Neural cell (in vitro differentiated cells): ENCODE measurements around the gene NELL1. TPM values are rescaled to one million over a fixed set of nuclear protein-coding genes. Genes with fewer than 3 reads are reported as not detected.

Experiments used
- H2AFZ ChIP-seq: fragments of 200-600, 300-800 bp; sonication (generic), shearing (Covaris generic); 2 replicates; pipeline ENCODE4 v1.6.0; 2014; ENCODE audit warnings: low read depth, mild to moderate bottlenecking, antibody characterized with exemption, low read length, moderate library complexity
- H3F3A ChIP-seq: fragments of 200-600 bp; shearing (Covaris generic); 2 replicates; pipeline ENCODE4 v1.6.1; 2016; ENCODE audit warnings: mild to moderate bottlenecking, moderate library complexity, mixed read lengths, antibody characterized with exemption, low read length; ENCODE audit not compliant: insufficient read depth, poor library complexity, severe bottlenecking
- H3K27ac ChIP-seq: fragments of 200-600, 300-800 bp; sonication (generic), shearing (Covaris generic); 2 replicates; pipeline ENCODE4 v1.5.1; 2014; ENCODE audit warnings: mild to moderate bottlenecking, low read length, moderate library complexity
- H3K27me3 ChIP-seq: fragments of 300-800, 200-600 bp; sonication (generic), shearing (Covaris generic); 2 replicates; pipeline ENCODE4 v1.6.0; 2014; ENCODE audit warnings: mild to moderate bottlenecking, low read depth, low read length, moderate library complexity; ENCODE audit not compliant: insufficient read depth
- H3K36me3 ChIP-seq: fragments of 300-800, 200-600 bp; sonication (generic), shearing (Covaris generic); 2 replicates; pipeline ENCODE4 v1.5.1; 2014; ENCODE audit warnings: mild to moderate bottlenecking, antibody characterized with exemption, low read length, moderate library complexity; ENCODE audit not compliant: insufficient read depth
- H3K4me2 ChIP-seq: fragments of 300-800, 200-600 bp; sonication (generic), shearing (Covaris generic); 2 replicates; pipeline ENCODE4 v1.6.0; 2014; ENCODE audit warnings: mild to moderate bottlenecking, low read length
- H3K4me3 ChIP-seq: fragments of 300-800, 200-600 bp; sonication (generic), shearing (Covaris generic); 2 replicates; pipeline ENCODE4 v1.5.1; 2014; ENCODE audit warnings: mild to moderate bottlenecking, low read length, moderate library complexity
- H3K79me2 ChIP-seq: fragments of 200-600 bp; shearing (Covaris generic); replicated peaks from 2 replicates; pipeline ENCODE4 v1.6.0; 2014; ENCODE audit warnings: mild to moderate bottlenecking, low read length, moderate library complexity; ENCODE audit not compliant: insufficient read depth
- H3K9ac ChIP-seq: fragments of 300-800, 200-600 bp; sonication (generic), shearing (Covaris generic); 2 replicates; pipeline ENCODE4 v1.6.1; 2016; ENCODE audit warnings: mild to moderate bottlenecking, low read length, mixed read lengths
- H3K9me2 ChIP-seq: fragments of 200-600 bp; shearing (Covaris generic); 2 replicates; pipeline ENCODE4 v1.6.1; 2016; ENCODE audit warnings: mild to moderate bottlenecking, low read length, mixed read lengths; ENCODE audit not compliant: insufficient read depth
- H3K9me3 ChIP-seq: fragments of 200-600, 300-800 bp; sonication (generic), shearing (Covaris generic); 2 replicates; pipeline ENCODE4 v1.6.1; 2016; ENCODE audit warnings: mild to moderate bottlenecking, mixed run types, low read length, moderate library complexity, mixed read lengths
- H4K20me1 ChIP-seq: fragments of 200-600 bp; shearing (Covaris generic); 2 replicates; pipeline ENCODE4 v1.6.1; 2016; ENCODE audit warnings: mild to moderate bottlenecking, mixed run types; ENCODE audit not compliant: insufficient read depth
- CTCF ChIP-seq: fragments of 450-650 bp; IDR thresholded peaks from 2 replicates; pipeline ENCODE4 v1.5.1; 2014; ENCODE audit warnings: antibody characterized with exemption, mild to moderate bottlenecking, moderate library complexity; ENCODE audit not compliant: poor library complexity, severe bottlenecking
- EP300 ChIP-seq: fragments of 450-650 bp; conservative IDR thresholded peaks from 2 replicates; pipeline ENCODE4 v1.6.1; 2014; ENCODE audit warnings: antibody characterized with exemption, mild to moderate bottlenecking, moderate library complexity; ENCODE audit not compliant: poor library complexity, severe bottlenecking
- MXI1 ChIP-seq: fragments of 450-650 bp; conservative IDR thresholded peaks from 2 replicates; pipeline ENCODE4 v1.6.1; 2014; ENCODE audit warnings: antibody characterized with exemption, mild to moderate bottlenecking; ENCODE audit not compliant: poor library complexity, severe bottlenecking
- POLR2AphosphoS5 ChIP-seq: IDR thresholded peaks from 2 replicates; pipeline ENCODE4 v1.6.1; 2012
- RAD21 ChIP-seq: fragments of 450-650 bp; conservative IDR thresholded peaks from 2 replicates; pipeline ENCODE4 v1.6.1; 2014; ENCODE audit warnings: antibody characterized with exemption, mild to moderate bottlenecking, moderate library complexity
- REST ChIP-seq: IDR thresholded peaks from 2 replicates; pipeline ENCODE4 v1.6.1; 2012; ENCODE audit warnings: borderline replicate concordance
- TAF1 ChIP-seq: IDR thresholded peaks from 2 replicates; pipeline ENCODE4 v1.6.1; 2012; ENCODE audit warnings: low read depth
- polyA plus RNA-seq: library from polyadenylated mRNA; depleted of rRNA; stranded (reverse); fragments of >200 nt; gene quantifications from 2 replicates; pipeline ENCODE4 v1.2.3, GENCODE V29; 2014

Gene NELL1
- polyA plus RNA-seq, 1 donor from 2014 or later, result 70.4 TPM

- no peaks in the 10 kb centered on the region for H3K36me3 ChIP-seq
- H3K4me3 ChIP-seq, result no peak overlapping the region
- H3K9ac ChIP-seq, result no peak overlapping the region
- no peaks in the 10 kb centered on the region for H3K27me3 ChIP-seq
- no peak overlapping the region for H2AFZ ChIP-seq
- no peak for TF ChIP-seq TAF1
- no peak for TF ChIP-seq MXI1
- no peak for TF ChIP-seq CTCF
- no peak for TF ChIP-seq POLR2AphosphoS5
- no peak for TF ChIP-seq EP300
- H3K9me3 ChIP-seq, result no peaks in the 10 kb centered on the region
- H3F3A ChIP-seq, result no peaks in the 10 kb centered on the region
- H3K79me2 ChIP-seq, result no peaks in the 10 kb centered on the region
- no peaks in the 10 kb centered on the region for H4K20me1 ChIP-seq
- H3K9me2 ChIP-seq, result no peaks in the 10 kb centered on the region
- H3K27ac ChIP-seq, result no peak overlapping the region
- H3K4me2 ChIP-seq, result no peak overlapping the region
These were observed 716.5 kb downstream of the NELL1 start for GRCh38 chr11:21385669-21386440.

- TF ChIP-seq RAD21, result no peak
- no peak for TF ChIP-seq CTCF
- no peak for TF ChIP-seq REST
- no peak for TF ChIP-seq TAF1
- H3K9me2 ChIP-seq, result no peaks in the 10 kb centered on the region
- H3K9me3 ChIP-seq, result no peaks in the 10 kb centered on the region
- H3K4me2 ChIP-seq, result no peak overlapping the region
- no peaks in the 10 kb centered on the region for H3K79me2 ChIP-seq
- no peaks in the 10 kb centered on the region for H3K27me3 ChIP-seq
- no peak overlapping the region for H3K27ac ChIP-seq
- H3K4me3 ChIP-seq, result no peak overlapping the region
- H3K36me3 ChIP-seq, result no peaks in the 10 kb centered on the region
- no peaks in the 10 kb centered on the region for H4K20me1 ChIP-seq
- no peak overlapping the region for H3K9ac ChIP-seq
- no peaks in the 10 kb centered on the region for H3F3A ChIP-seq
- no peak overlapping the region for H2AFZ ChIP-seq
These were observed 721.0 kb downstream of the NELL1 start for GRCh38 chr11:21390430-21390829.
